T-cell (primary cell): Measurements from ENCODE around the gene LYZ. TPM values are rescaled to one million over a fixed set of nuclear protein-coding genes. Genes with fewer than 3 reads are reported as not detected.
"Not testable (repeated sequence)": the region's sequence is repeated elsewhere in the genome, so short reads cannot be mapped to it uniquely, and the experiment has no call there.

Source experiments
- ATAC-seq, 4 experiments: fragments of 200-7000 bp in 3 of 4; fragments of 150-1000 bp in 1 of 4; cut with Tn5 transposase; replicated peaks in 1 of 4; 1 replicate in 3 of 4; 2 replicates in 1 of 4; pipeline ENCODE4 v1.10.0; 2021; ENCODE audit warnings: moderate library complexity in 3 of 4, mild to moderate bottlenecking in 2 of 4, moderate number of reproducible peaks in 1 of 4
- CTCF ChIA-PET, 2 donors: fragments of 300-600 bp; sonication (Branson Sonifier 250); formaldehyde crosslinking; loops; one replicate each; lab custom pipeline; 2022; ENCODE audit warnings: antibody characterized with exemption in 2 of 2; lab: Charles Lee
- POLR2A ChIA-PET, 2 donors: fragments of 300-600 bp; sonication (Branson Sonifier 250); formaldehyde crosslinking; loops; one replicate each; lab custom pipeline; 2022; ENCODE audit warnings: antibody characterized with exemption in 2 of 2; lab: Charles Lee
- DNase-seq, 35 experiments: peaks; one replicate each; pipeline versions ENCODE4 v3.0.0 to v3.0.0-alpha.2; 2013 to 2023
- H3K27ac ChIP-seq: one replicate; pipeline ENCODE4 v1.5.1; 2013; ENCODE audit warnings: low read length
- H3K27me3 ChIP-seq, 2 experiments: replicated peaks in 1 of 2; 1 replicate in 1 of 2; 2 replicates in 1 of 2; pipeline versions ENCODE4 v1.6.1 to v1.7.0; 2013; ENCODE audit warnings: low read length in 1 of 2, mixed read lengths in 1 of 2; ENCODE audit not compliant: control insufficient read depth in 2 of 2, insufficient read depth in 2 of 2; ENCODE audit errors: extremely low read depth in 1 of 2
- H3K36me3 ChIP-seq, 2 donors: 1 replicate in 1 of 2; 2 replicates in 1 of 2; pipeline versions ENCODE4 v1.6.1 to v1.7.0; 2013; ENCODE audit warnings: low read length in 1 of 2; ENCODE audit not compliant: control insufficient read depth in 2 of 2, insufficient read depth in 1 of 2; ENCODE audit errors: extremely low read depth in 1 of 2
- H3K4me1 ChIP-seq, 2 experiments: 1 replicate in 1 of 2; 2 replicates in 1 of 2; pipeline versions ENCODE4 v1.6.1 to v1.7.0; 2013; ENCODE audit warnings: low read length in 2 of 2, mixed read lengths in 1 of 2; ENCODE audit not compliant: insufficient read depth in 2 of 2, control insufficient read depth in 1 of 2; ENCODE audit errors: extremely low read depth in 1 of 2
- H3K4me3 ChIP-seq, 2 donors: 1 replicate in 1 of 2; 2 replicates in 1 of 2; pipeline versions ENCODE4 v1.5.1 to v1.7.0; 2013; ENCODE audit warnings: mild to moderate bottlenecking in 2 of 2, low read length in 1 of 2, moderate library complexity in 1 of 2; ENCODE audit not compliant: control insufficient read depth in 1 of 2; ENCODE audit errors: extremely low read depth in 1 of 2
- H3K9me3 ChIP-seq: 2 replicates; pipeline ENCODE4 v1.7.0; 2013
- H3K27ac Mint-ChIP-seq, 2 donors: one replicate each; pipeline ENCODE4 v1.8.0; 2020 to 2021; ENCODE audit warnings: mild to moderate bottlenecking in 2 of 2, mixed read lengths in 2 of 2
- H3K27me3 Mint-ChIP-seq, 2 donors: one replicate each; pipeline ENCODE4 v1.8.0; 2021 to 2022; ENCODE audit warnings: mixed read lengths in 2 of 2
- H3K36me3 Mint-ChIP-seq: one replicate; pipeline ENCODE4 v1.8.0; 2021; ENCODE audit warnings: mixed read lengths
- H3K4me1 Mint-ChIP-seq, 3 donors: one replicate each; pipeline ENCODE4 v1.8.0; 2020 to 2022; ENCODE audit warnings: mixed read lengths in 3 of 3, mild to moderate bottlenecking in 1 of 3
- H3K4me3 Mint-ChIP-seq, 3 donors: one replicate each; pipeline ENCODE4 v1.8.0; 2020 to 2022; ENCODE audit warnings: mild to moderate bottlenecking in 3 of 3, mixed read lengths in 3 of 3, moderate library complexity in 3 of 3
- H3K9me3 Mint-ChIP-seq, 3 donors: one replicate each; pipeline ENCODE4 v1.8.0; 2020 to 2022; ENCODE audit warnings: mixed read lengths in 3 of 3
- WGBS: methylation state at CpG from one replicate; pipeline ENCODE4 v1.1.5; 2013; ENCODE audit warnings: missing lambda C conversion rate; ENCODE audit not compliant: insufficient coverage; 5-methylcytosine and 5-hydroxymethylcytosine counted together
- total RNA-seq, 35 experiments: library from RNA in 6 of 35; stranded (reverse) in 6 of 35; fragments of 120-200 nt in 1 of 35; gene quantifications; one replicate each; pipeline versions ENCODE4 v1.2.1 to v1.2.4 and lab custom pipeline; 2013 to 2026

Gene LYZ
- total RNA-seq, 5 donors from 2014 or later (not counting 1 experiment from before 2014, with no cell fraction given) = 3.4 to 17.4 (median 5.0) TPM

DNA sequence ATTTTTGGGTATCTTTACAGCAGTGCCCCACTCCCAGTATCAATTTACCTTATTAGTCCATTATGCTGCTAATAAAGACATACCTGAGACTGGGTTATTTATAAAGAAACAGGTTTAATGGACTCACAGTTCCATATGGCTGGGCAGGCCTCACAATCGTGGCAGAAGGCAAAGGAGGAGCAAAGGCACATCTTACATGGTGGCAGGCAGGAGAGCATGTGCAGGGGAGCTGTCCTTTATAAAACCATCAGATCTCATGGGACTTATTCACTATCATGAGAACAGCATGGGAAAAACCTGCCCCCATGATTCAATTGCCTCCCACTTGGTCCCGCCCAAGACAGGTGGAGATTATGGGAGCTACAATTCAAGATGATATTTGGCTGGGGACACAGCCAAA lies 30.9 kb upstream of the LYZ start:
- H3K4me3 Mint-ChIP-seq, H3K9me3 ChIP-seq, H3K27ac Mint-ChIP-seq, H3K4me3 ChIP-seq, DNase-seq, H3K4me1 ChIP-seq, POLR2A ChIA-PET, CTCF ChIA-PET, H3K27me3 Mint-ChIP-seq, H3K36me3 ChIP-seq, H3K27me3 ChIP-seq, H3K4me1 Mint-ChIP-seq, H3K36me3 Mint-ChIP-seq, ATAC-seq, H3K27ac ChIP-seq: not testable (repeated sequence)
- no CpG with 5 or more reads among the region's 2 CpGs for WGBS
- peaks cover 0 to 16% (median 12%) of the 10 kb centered on the region in 3 donors for H3K9me3 Mint-ChIP-seq

GRCh38 chr12:69318225-69318624 lies 30.0 kb upstream of the LYZ start:
- ChIA-PET CTCF (interaction anchor here in 1 of 2 donors (0.6 kb wide), 1 partner anchor 16 kb away, joined by 3 read pairs; no protein-coding TSS in a partner anchor), POLR2A (no interaction called here)
- Mint-ChIP-seq H3K4me3 (no peak overlapping the region), H3K4me1 (no peaks in the 10 kb centered on the region), H3K27ac (no peak overlapping the region), H3K9me3 (peaks cover 0 to 15% (median 9%) of the 10 kb centered on the region in 3 donors), H3K27me3 (peaks cover 5 to 7% of the 10 kb centered on the region in 2 donors), H3K36me3 (peaks cover 3% of the 10 kb centered on the region)
- no peaks in the 10 kb centered on the region for H3K36me3 ChIP-seq
- ATAC-seq (no peak), DNase-seq (no peak)
- no peak overlapping the region for H3K27ac ChIP-seq
- WGBS = 100% methylated on average over 1 of the region's 2 CpGs
- no peak overlapping the region for H3K4me3 ChIP-seq
- H3K27me3 ChIP-seq = no peaks in the 10 kb centered on the region
- no peaks in the 10 kb centered on the region for H3K4me1 ChIP-seq
- H3K9me3 ChIP-seq = no peaks in the 10 kb centered on the region

GRCh38 chr12:69321351-69321750 lies 26.8 kb upstream of the LYZ start:
- Histone ChIP-seq H3K27ac (no peak overlapping the region), H3K27me3 (no peaks in the 10 kb centered on the region), H3K9me3 (no peaks in the 10 kb centered on the region), H3K36me3 (no peaks in the 10 kb centered on the region), H3K4me3 (no peak overlapping the region), H3K4me1 (peaks cover 0 to 4% of the 10 kb centered on the region in 2 experiments)
- Mint-ChIP-seq H3K4me1 (peaks cover 5 to 15% (median 7%) of the 10 kb centered on the region in 3 donors), H3K4me3 (no peak overlapping the region), H3K27me3 (peaks cover 5 to 8% of the 10 kb centered on the region in 2 donors), H3K9me3 (peaks cover 0 to 12% (median 7%) of the 10 kb centered on the region in 3 donors), H3K27ac (no peak overlapping the region), H3K36me3 (peaks cover 5% of the 10 kb centered on the region)
- ChIA-PET POLR2A (interaction anchor here in 1 of 2 donors (1.0 kb wide), 1 partner anchor 9 kb away, joined by 5 read pairs; no protein-coding TSS in a partner anchor), CTCF (no interaction called here)
- no peak for ATAC-seq
- 92% methylated on average over 1 of the region's 1 CpG for WGBS
- no peak for DNase-seq

DNA sequence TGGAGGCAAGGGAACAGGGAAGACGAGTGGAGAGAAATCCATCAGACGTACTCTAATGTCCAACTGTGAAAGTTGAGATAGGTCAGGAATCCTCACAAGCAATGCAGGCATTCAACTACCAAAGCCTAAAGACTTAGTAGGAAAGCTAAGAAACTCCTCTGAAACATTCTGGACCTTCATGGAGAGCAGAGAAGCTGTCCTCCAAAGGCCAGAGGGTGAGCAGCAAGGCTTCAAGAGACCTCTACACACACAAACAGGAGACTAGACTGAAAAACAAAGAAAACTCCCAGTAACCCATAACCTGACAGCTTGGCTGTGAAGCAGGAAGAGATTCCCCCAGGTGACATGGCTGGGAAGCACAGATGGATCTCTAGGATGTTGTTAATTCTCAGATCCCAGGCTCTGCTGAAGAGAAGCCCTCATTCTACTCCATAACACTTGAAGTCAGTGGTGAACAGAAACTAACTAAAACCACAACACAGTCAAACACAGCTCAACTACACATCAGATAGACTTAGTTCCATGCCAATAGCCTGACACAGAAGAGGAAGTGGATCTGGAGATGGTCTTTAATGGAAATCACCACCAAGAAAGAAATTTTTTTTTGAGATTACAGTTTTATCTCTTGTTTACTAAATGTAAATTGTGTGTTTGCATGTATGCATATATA lies 23.2 kb upstream of the LYZ start:
- WGBS = no CpG with 5 or more reads among the region's 2 CpGs
- ChIA-PET CTCF (interaction anchor here in 1 of 2 donors (0.6 to 1.2 kb wide), 2 partner anchors 27 to 427 kb away, joined by 3 to 4 read pairs; no protein-coding TSS in a partner anchor), POLR2A (interaction anchor here in 1 of 2 donors (1.0 kb wide), 1 partner anchor 9 kb away, joined by 3 read pairs; no protein-coding TSS in a partner anchor)
- Histone ChIP-seq H3K27ac (no peak overlapping the region), H3K4me3 (no peak overlapping the region), H3K4me1 (peaks cover 8 to 9% of the 10 kb centered on the region in 2 experiments), H3K27me3 (no peaks in the 10 kb centered on the region), H3K9me3 (no peaks in the 10 kb centered on the region), H3K36me3 (no peaks in the 10 kb centered on the region)
- Mint-ChIP-seq H3K9me3 (peaks cover 0 to 5% (median 0%) of the 10 kb centered on the region in 3 donors), H3K4me3 (no peak overlapping the region), H3K27me3 (peaks cover 5 to 8% of the 10 kb centered on the region in 2 donors), H3K27ac (no peak overlapping the region), H3K4me1 (peaks cover 25 to 39% (median 26%) of the 10 kb centered on the region in 3 donors), H3K36me3 (peaks cover 27% of the 10 kb centered on the region)
- peak in 1 of 4 experiments; percentile 39 for ATAC-seq
- DNase-seq = no peak

- no peak for ATAC-seq
- H3K27ac ChIP-seq = peak overlapping the region; percentile 91
Measured at GRCh38 chr12:69328426-69328825, 19.8 kb upstream of the LYZ start.

GRCh38 chr12:69329669-69330428 lies 18.3 kb upstream of the LYZ start:
- Histone ChIP-seq H3K36me3 (no peaks in the 10 kb centered on the region), H3K27me3 (no peaks in the 10 kb centered on the region), H3K4me1 (peaks cover 18 to 24% of the 10 kb centered on the region in 2 experiments), H3K27ac (peak overlapping the region; percentile 91), H3K4me3 (peak overlapping the region; percentile 30 to 53), H3K9me3 (no peaks in the 10 kb centered on the region)
- 38% methylated on average over 2 of the region's 8 CpGs for WGBS
- ATAC-seq (peak; percentile 43 to 69 (median 55)), DNase-seq (peak in 34 of 35 experiments; percentile 7 to 78 (median 48))
- ChIA-PET CTCF (interaction anchor here (0.6 to 2.7 kb wide), 9 partner anchors 11 to 240 kb away, joined by 3 to 31 read pairs (median 4); no protein-coding TSS in a partner anchor), POLR2A (interaction anchor here (0.5 to 2.6 kb wide), 5 partner anchors 9 to 1179 kb away, joined by 3 to 11 read pairs (median 5); no protein-coding TSS in a partner anchor)
- Mint-ChIP-seq H3K27me3 (no peaks in the 10 kb centered on the region), H3K9me3 (no peaks in the 10 kb centered on the region), H3K4me1 (peaks cover 58 to 68% (median 64%) of the 10 kb centered on the region in 3 donors), H3K4me3 (peak overlapping the region; percentile 83 to 91 (median 91)), H3K36me3 (peaks cover 24% of the 10 kb centered on the region), H3K27ac (peak overlapping the region; percentile 96 to 100)

More at GRCh38 chr12:69328426-69328825, 19.8 kb upstream of the LYZ start:
- H3K36me3 Mint-ChIP-seq = peaks cover 24% of the 10 kb centered on the region
- ChIA-PET CTCF (no interaction called here), POLR2A (no interaction called here)
- peaks cover 11 to 21% of the 10 kb centered on the region in 2 experiments for H3K4me1 ChIP-seq
- no CpG with 5 or more reads among the region's 3 CpGs for WGBS
- H3K4me3 Mint-ChIP-seq = peak overlapping the region in 2 of 3 donors; percentile 9 to 43
- no peaks in the 10 kb centered on the region for H3K27me3 ChIP-seq
- peak overlapping the region; percentile 96 to 100 for H3K27ac Mint-ChIP-seq
- no peak for DNase-seq
- no peaks in the 10 kb centered on the region for H3K9me3 ChIP-seq
- H3K9me3 Mint-ChIP-seq = no peaks in the 10 kb centered on the region
- no peak overlapping the region for H3K4me3 ChIP-seq
- no peaks in the 10 kb centered on the region for H3K27me3 Mint-ChIP-seq
- H3K36me3 ChIP-seq = no peaks in the 10 kb centered on the region
- peaks cover 50 to 65% (median 50%) of the 10 kb centered on the region in 3 donors for H3K4me1 Mint-ChIP-seq
